Measurements from ENCODE around the gene TNFAIP2.

The TNFAIP2 gene

DNA sequence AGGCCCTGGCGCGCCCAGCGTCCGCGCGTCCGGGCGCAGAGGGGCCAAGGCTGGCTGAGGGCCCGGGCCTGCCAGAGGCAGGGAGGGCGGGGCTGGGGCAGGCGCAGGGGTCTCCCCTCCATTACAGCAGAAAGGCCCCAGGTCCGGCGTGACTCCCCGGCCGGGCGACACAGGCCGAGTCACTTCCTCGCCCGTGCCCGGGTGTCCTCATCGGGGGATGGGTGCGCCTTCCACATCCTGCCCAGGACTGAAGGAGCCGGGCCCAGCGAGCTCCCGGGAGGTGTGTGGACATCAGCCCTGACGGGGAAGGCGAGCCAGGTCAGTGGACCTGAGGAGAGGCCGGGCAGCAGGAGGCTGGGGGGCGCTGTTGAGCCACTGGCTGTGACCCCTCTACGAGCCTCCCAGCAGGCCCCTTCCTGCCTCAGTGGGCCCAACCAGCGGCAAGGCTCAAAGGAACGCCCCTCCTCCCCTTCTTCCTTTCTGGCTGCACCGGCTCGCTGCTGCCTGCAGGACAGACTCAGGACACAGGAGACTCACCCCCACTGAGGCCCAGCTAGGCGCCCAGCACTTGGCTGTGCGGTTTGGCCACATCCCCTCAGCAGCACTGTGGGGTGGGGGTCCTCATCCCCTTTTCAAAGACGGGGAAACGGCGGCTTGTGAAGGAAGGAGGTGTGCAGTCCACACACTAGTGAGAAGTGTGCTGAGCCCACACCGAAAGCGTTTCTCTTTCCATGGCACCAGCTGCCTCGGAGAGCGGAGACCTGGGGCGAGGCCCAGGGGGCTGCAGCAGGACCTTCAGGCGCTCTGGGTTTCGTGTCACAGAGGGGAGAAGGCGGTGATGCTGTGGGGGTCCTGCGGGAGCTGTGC, 606 bp downstream of the TNFAIP2 start:
- no peak for DNase-seq

DNA sequence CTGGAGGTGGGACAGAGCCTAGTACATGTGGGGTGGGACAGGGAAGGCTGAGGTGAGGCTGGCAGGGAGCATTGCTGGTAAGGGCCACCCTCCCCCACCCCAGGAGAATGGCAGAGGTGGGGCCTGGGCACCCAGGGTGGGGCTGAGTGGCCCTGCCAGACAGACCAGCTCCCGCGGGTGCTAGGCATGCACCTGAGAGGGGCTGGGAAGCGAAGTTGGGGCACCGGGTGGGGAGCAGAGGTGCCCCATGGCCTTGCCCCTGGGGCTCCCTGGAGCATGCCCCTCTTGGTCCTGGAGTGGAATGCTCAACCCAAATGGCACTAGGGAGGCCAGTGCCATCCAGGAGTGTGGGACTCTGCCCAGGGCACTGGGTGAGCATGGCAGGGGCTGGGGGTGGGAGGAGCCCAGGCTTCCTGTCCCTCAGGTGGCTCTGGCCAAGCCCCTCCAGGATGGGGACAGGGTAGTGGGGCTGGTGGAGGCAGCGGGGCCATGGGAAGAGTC, 1.3 kb downstream of the TNFAIP2 start:
- no peak for DNase-seq

DNA sequence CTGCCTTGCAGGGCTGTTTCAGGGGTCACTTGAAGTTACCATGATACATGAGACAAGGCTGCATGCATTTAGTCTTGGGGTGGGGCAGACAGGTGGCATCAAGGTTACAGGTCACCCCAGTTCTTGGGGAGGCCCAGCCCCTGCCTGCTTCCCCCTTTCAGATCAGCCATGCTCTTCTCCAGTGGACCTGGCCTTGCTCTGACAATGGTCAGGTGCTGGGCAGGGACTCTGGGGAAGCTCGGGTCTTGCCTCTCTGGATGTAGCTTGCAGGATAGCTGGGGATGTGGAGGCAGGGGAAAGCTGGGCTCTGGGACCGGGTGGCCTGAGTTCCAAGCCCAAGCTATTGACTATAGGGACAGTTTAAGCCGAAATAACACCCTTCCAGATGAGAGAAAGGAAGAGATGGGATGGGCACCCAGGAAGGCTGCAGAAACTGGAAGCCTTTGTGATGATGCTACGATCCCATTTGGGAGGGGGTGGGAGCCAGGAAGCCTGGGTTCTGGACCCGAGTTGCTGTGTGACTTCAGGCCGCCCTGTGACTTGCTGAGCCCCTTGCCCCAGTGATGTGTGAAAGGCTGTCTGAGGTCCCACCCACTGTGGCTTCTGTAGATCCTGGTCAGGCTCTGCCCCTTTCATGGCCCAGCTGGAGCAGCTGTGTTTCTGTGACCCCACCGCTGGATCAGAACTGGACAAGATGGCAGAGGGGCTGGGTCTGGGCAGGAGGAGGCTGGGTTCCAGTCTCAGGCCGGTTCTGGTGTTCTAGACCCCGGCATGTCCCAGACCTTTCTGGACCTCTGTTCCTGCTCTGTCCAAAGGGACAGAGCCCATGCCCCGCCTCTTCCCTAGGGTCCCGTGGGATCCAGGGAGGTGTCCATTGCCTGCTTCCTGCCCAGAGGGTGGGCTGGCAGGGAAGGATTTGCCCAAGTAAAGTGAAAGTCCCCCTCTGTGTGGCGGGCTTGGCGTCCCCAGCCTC, 2.1 kb downstream of the TNFAIP2 start:
- DNase-seq = no peak

DNA sequence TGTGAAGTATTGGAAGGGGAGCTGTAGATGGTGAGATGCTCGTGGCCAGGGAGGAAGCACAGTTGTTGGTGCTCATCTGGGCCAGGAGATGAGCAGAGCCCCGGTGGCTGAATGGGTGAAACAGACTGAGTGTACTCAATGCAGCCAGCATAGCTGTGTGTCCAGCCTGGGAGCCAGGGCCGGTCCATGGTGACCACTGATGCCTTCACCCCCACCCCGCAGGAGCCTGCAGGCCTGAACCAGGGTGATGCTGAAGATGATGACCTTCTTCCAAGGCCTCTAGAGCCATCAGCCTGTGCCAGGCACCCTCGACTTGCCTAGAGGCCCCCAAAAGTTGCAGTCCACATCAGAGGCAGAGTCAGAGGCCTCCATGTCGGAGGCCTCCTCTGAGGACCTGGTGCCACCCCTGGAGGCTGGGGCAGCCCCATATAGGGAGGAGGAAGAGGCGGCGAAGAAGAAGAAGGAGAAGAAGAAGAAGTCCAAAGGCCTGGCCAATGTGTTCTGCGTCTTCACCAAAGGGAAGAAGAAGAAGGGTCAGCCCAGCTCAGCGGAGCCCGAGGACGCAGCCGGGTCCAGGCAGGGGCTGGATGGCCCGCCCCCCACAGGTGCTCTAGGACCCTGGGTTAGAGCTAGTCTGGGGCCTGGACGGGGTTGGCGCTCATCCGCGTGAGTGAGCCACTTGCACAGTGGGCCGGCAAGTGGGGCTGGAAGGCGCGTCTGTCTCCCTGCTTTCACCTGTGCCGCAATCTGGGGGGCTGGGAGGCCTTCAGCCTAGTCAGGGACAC, 3.0 kb downstream of the TNFAIP2 start:
- DNase-seq = no peak

DNA sequence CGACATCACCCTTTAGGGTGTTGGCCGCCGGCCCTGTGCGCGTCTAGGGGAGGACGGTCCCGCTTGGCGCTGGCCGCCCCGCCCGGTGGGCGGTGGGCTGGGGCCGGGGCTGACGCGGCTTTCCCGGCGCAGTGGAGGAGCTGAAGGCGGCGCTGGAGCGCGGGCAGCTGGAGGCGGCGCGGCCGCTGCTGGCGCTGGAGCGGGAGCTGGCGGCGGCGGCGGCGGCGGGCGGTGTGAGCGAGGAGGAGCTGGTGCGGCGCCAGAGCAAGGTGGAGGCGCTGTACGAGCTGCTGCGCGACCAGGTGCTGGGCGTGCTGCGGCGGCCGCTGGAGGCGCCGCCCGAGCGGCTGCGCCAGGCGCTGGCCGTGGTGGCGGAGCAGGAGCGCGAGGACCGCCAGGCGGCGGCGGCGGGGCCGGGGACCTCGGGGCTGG, 3.6 kb downstream of the TNFAIP2 start:
- no peak for DNase-seq

DNA sequence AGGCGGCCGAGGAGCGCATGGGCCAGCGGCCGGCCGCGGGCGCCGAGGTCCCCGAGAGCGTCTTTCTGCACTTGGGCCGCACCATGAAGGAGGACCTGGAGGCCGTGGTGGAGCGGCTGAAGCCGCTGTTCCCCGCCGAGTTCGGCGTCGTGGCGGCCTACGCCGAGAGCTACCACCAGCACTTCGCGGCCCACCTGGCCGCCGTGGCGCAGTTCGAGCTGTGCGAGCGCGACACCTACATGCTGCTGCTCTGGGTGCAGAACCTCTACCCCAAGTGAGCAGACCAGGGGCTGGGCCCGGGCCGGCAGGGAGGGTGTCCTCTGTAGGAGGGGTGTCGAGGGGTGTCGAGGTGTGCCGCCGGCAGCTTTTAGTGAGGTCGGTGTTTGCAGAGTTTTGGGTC, 4.1 kb downstream of the TNFAIP2 start:
- DNase-seq = no peak

DNA sequence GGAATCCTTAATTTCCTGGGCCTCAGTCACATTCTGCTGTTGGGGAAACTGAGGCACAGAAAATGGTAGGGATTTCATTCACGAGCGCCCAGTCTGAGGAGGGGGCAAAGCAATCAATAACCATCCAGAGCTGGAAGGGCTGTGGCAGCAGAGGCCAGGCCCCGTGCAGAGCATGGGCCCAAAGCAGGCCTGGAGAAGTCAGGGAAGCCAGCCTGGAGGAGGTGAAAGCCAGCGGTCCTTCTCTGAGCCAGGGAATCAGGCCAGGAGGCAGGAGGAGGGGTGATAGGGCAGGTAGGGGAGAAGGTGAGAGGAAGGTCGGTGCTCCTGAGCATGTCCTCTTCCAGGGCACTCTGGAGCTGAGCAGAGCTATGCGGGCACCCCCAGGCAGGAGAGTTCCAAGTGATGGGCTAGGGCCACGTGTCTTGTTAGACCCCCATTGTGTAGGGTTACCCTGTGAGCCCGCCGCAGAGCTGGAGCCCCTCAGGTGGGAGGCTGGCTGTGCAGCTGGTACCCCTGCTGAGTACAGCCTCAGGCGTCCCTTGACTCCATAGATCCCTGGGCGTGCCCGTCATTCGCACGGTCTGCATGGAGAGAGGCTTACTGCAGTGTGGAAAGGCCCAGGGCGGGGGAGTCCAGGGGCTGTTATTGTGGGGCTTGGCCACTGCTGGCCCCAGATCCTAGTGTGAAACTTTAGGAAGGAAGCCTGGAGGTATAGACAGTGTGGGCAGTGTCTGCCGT, 4.8 kb downstream of the TNFAIP2 start:
- no peak for DNase-seq

DNA sequence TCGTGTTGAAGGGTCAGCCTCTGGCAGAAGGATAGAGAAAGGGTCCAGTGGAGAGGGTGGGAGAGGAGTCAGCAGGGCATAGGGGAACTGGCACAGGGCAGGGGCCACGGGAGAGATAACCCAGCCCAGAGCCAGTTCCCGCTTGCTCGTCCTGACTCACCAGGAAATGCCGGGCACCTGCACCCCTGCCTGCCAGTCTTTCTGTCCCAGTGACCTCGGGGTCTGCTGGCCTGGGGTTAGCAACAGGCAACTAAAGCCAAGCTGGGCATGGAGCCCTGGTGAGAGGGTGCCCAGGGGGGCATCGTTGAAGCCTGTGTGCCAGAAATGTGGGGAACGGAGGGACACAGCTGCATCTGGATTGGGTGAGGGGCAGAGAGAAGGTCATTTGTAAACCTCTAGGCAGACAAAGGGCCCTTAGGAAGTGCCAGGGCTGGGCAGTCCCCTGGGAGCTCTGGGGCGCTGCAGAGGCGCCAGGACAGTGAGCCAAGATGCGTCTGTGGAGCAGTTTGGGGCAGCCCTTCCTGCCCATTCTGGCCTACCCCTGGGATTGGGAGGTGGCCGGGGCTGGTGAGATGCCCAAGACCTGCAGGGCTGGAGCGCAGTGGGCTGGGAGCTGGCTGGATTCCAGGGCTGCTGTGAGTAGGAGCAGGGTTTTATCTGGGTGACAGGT, 5.5 kb downstream of the TNFAIP2 start:
- DNase-seq = no peak

DNA sequence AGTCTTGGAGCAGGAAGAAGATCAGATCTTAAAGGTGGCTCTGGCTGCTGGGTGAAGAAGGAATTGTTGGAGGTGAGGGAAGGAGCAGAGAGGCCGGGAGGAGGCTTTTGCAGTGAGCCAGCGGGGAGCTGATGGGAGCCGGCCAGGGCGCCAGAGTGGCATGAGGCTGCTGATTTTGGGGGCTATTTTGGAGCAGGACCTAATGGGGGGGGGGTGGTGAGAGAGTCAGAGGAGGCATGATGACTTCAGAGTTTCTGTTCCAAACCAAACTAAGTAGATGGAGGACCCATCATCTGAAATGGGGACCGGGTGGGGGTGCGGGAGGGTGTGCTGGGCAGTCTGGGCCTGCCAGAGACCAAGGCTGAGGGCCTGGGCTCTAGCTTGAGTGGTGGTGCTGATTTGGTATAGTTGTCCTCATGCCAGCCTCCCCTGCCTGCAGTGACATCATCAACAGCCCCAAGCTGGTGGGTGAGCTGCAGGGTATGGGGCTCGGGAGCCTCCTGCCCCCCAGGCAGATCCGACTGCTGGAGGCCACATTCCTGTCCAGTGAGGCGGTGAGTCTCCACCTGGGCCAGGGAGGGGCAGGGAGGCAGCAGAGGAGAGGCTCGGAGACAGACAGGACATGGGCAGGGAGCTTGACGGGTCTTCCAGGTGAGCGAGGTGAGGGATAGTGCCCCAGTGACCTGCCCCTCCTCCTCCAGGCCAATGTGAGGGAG, 6.2 kb downstream of the TNFAIP2 start:
- DNase-seq = no peak

DNA sequence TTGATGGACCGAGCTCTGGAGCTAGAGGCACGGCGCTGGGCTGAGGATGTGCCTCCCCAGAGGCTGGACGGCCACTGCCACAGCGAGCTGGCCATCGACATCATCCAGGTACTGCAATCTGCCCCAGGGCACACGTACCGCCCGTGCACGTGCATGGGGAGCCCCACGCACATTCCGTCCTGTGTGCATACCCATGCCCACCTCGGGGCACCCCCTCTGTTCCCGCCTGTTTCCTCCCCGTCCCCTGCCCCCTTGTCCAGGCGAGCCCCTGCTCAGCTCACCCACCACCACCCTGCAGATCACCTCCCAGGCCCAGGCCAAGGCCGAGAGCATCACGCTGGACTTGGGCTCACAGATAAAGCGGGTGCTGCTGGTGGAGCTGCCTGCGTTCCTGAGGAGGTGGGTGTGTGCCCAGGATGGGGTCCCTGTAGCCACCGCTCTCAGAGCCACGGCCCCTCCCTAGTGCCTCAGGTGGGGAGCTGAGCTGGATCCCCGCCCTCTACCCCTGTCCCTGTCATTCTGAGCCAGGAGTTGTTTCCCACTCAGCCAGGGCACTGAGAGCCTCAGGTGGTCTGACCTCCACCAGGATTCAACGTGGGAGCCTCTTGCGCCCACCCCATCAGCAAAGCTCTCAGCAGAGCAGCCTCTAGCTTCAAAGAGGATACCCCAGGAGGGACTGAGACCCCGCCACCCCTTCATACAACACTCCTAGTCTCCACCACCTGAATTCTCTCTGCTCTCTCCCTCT, 6.9 kb downstream of the TNFAIP2 start:
- no peak for DNase-seq

DNA sequence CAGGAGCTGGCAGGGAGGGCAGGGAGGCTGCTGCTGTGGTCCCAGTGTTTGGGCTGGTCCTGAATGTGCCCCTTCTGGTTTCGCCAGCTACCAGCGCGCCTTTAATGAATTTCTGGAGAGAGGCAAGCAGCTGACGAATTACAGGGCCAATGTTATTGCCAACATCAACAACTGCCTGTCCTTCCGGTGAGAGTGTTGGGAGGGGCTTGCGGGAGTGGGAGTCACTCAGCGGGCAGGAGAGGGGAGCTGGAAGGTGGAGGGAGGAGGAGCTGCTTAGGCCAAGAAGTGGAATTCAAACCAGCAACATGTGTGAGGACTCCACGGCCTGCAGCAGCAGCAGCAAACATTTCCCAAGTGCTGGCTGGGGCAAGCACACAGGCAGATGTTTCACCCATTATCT, 7.7 kb downstream of the TNFAIP2 start:
- no peak for DNase-seq

DNA sequence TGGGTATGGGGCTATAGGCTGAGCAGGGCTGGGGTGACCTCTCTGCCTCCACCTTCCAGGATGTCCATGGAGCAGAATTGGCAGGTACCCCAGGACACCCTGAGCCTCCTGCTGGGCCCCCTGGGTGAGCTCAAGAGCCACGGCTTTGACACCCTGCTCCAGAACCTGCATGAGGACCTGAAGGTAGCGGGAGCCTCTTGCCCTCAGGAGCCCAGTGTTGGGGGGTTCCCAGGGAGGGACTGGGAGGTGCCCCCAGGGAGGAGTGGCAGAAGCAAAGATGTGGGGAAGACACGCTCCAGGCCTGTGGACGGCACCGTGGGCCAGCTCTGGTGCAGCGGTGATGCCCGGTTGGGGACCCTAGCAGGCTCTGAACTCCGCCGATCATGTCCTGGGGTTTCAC, 8.3 kb downstream of the TNFAIP2 start:
- DNase-seq = no peak

DNA sequence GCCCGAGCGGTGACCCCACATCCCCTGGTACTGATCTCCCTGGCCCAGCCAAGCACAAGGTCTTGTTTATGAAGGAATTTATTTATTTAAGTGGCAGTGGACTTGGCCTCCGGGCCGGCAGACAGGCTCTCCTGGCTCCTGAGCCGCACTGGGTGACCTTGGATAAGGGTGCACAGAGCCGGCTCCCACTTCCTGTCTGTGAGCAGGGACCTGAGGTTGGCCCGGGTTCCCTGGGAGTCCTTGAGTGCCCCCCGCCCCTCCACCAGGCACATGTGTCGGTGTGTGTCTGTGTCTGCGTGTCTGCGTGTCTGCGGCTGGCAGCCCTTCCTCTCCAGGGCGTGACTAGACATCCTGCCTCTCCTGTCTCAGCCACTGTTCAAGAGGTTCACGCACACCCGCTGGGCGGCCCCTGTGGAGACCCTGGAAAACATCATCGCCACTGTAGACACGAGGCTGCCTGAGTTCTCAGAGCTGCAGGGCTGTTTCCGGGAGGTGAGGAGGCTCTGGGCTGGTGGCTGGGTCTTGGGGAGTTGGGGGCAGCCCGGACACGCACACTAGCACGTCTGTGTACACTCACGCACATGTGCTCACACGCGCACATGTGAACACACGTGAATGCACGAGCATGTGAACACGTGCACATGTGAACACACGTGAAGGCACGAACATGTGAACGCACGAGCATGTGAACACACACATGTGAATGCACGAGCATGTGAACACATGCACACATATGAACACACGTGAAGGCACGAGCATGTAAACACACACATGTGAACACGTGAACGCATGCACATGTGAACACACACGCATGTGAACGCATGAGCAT, 9.3 kb downstream of the TNFAIP2 start:
- DNase-seq = no peak

DNA sequence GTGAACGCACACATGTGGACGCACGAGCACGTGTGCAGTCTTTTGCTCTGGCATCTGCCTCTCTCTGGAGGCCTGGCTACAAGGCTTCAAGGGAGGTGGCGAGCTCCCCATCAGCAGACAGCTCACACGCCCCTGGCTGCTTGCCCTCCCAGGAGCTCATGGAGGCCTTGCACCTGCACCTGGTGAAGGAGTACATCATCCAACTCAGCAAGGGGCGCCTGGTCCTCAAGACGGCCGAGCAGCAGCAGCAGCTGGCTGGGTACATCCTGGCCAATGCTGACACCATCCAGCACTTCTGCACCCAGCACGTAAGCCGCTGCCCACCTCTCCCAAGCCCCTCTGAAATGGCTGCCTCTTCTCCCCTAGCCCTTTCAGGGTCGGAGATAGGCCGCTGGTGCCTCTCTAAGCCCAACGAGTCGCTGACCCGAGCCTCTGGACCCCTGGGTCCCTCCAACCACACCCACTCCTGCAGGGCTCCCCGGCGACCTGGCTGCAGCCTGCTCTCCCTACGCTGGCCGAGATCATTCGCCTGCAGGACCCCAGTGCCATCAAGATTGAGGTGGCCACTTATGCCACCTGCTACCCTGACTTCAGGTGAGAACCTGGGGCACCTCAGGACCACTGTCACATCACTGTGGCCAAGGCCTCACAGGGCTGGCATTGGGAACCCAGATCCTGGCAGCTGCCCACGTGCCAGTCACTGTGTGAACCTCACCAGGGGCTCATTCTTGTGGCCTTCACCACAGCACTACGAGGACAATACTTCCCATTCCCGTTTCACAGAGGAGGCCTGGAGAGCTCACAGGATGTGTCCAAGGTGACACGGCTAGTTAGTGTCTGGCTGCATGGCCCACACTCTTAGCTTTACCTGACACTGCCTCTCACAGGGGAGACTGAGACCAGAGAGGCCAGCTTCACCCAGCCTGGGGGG, 10.2 kb downstream of the TNFAIP2 start:
- DNase-seq = no peak

DNA sequence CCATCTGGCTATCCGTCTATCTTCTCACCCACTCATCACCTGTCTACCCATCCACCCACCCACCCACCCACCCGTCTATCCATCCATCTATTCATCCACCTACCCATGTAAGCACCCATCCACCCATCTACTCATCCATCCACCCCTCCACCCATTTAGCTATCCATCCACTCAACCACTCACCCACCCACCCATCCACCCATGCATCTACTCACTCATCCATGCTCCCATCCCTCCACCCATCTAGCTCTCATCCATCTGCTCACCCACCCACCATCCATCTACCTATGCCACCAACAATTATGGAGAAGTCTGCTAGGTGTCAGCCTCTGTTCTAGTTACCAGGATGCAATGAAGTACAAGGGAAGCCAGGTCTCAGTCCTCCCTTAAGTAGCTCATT, 11.1 kb downstream of the TNFAIP2 start:
- DNase-seq = no peak

DNA sequence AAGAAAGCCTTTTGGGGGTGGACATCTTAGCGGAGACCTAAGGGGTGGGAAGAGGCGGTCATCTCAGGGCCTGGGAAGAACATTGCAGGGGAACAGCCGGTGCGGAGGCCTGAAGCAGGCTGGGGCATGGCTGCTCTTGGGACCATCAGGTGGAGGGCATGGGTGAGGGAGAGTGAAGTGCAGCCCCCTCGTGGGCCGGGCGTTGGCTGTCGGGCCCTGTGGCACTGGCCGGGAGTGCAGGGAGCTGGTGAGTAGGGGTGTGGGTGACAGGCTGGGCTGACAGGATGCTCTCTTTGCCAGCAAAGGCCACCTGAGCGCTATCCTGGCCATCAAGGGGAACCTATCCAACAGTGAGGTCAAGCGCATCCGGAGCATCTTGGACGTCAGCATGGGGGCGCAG, 11.7 kb downstream of the TNFAIP2 start:
- DNase-seq = no peak

DNA sequence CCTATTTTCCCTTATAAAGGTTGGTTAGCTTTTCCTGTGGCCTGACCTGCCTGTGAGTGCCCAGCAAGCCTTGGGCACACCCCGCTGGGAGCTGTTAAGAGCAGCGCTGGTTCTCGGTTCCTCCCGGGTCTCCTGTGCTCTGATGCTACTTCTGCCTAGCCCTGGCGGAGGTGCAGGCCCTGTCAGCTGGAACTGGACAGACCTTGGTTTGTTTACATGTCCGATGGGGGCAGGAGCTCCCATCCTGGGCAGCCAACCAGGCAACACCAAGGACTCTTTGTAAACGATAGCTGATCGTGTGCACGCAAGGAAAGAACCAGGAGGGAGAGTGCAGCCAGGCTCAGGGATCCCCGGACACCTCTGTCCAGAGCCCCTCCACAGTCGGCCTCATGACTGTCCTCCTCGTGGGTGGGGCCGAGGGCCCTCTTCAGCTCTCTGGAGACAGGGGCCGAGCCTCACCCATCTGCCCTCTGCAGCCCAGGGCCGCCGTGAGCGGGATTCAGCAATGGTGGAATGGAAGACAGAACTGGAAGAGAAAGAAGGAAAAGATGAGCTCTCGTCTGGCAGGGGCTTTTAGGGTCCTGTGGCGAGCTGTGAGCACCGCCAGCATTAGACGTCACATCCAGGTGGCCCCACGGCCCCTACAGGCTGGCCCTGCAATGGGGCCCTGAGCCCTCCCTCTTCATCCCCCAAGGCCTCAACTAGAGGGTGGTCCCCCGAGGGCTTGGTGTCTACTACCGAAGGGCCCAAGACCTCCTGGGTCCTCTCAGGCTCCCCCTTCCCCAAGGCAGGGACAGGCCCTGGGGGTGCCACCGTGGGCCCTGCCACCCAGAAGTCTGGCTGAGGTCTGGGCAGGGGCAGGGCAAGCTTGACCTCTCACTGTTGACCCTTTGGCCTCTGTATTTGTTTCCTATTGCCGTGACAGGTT, 12.3 kb downstream of the TNFAIP2 start:
- DNase-seq = no peak
